ENCODE data around the gene MFSD11.
"Not testable (repeated sequence)": the region's sequence is repeated elsewhere in the genome, so short reads cannot be mapped to it uniquely, and the experiment has no call there.

The MFSD11 gene

DNA sequence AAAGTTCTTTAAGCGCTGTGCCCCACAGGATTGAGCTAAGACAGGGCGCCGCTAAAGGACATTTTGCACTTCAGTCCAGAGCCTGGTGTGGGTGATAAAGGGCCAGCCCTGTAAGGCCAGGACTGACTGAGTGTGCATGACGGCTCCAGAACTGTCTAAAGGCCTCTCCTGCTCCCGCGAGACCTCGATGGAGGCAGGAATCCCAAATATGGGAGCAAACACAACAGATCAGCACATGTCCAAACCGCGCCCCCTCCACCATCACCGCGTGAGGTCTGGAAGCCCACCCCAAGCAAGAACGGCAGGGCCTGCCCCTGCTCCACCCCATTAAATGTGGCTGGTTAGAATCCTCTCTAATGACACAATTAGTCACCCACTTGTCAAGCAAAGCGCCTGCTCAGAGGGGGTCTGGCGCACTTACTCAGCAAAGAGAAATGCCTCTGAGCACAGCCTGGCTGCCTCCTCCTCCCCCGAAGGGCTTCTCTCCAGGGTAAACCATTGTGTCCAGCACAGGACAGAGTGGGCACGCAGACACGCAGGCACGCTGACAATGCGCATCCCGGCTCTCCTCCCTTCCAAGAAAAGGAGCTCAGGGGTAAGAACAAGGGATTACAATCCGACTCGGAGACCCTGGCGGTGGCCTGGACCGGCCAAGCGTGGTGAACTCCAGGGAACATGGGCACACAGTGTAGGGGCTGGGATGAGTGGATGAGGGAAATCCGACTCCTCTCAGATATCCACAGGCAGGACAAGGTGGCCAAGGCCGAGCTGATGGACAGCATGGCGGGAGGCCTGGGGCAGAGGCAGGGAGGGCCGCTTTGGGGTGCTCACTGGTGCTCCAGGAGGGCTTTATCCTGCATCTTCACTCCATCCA, 28.6 kb upstream of the MFSD11 start:
- DNase-seq: no peak

DNA sequence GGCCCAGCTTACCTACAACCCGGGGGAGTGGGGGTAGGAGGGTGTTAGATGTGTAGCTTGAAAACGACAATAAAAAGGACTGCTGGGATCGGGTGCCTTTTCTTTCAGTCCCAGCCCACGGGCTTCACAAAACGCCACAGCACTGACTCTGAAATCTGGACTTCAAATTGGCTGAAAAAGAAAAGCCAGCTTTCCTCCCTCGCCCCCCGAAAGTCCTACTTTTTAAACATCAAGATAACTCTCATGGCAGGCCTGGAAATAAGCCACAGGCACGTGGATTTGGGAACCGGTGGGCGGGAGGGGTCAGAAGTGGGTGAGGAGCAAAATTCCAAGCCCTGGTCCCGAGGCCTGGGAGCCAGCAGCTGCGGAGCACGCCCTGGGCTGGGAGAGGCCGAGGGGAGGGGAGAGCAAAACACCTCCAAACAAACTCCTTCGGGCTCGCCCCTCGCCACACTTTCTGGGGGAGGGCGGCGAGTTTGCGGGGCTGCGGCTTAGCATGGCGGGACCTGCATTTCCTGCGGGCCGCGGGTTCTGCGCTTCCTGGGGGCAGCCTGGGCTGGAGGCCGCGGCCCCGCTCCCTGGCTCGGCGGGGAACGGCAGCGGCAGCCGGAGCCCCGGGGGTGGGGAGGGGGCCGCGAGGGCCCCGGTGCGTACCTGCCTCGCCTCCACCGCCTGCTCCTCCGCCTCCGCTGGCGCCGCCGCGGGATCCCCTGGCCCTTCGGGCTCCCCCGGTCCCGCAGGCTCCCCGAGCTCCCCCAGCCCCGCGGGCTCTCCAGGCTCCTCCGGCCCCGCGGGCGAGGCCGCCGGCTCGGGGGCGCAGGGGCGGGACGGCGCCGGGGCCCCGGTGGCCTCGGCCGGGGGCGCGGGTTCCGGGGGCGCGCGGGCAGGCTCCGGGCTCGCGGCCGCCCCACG, 27.7 kb upstream of the MFSD11 start:
- not testable (repeated sequence) for DNase-seq

DNA sequence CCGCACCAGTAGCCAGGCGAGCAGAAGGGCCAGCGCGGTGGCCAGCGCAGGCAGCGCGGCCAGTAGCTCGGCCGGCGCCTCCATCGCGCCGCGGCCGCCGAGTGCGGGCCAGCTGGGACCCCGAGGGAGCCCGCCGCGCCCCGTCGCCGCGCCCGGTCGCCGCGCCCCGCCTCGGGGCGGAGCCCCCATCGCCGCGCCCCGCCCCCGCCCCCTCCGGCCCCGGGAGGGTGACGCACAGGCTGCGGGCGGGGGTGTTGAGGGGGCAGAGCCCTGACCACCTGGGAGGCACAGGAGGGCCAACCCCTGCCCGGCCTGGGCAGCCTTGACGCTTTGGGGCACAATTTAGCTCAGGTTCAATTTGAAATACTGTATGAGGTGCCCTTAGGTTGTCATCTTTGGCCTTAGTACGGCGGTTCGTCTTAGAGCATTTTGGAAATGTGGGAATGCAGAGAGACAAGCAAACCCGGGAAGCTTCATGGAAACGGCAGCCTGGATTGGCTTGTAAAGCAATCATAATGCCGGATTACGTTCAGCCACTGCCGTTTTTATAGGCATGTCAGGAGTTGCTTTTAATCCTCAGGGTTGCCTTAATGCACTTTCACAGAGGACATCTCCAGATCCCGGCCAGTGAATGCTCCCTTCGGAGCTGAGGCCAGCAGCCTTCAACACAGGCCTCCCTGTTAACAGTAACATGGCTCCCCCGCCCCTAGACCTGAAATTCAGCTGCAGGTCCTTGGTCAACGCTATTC, 26.9 kb upstream of the MFSD11 start, which contains the start of gene MXRA7:
Gene MXRA7, minus strand, starts transcription at position 103 of the 749 bp plus-strand sequence. Its CDS starts 19 bp downstream, at position 84.
- peak; percentile 69 for DNase-seq

DNA sequence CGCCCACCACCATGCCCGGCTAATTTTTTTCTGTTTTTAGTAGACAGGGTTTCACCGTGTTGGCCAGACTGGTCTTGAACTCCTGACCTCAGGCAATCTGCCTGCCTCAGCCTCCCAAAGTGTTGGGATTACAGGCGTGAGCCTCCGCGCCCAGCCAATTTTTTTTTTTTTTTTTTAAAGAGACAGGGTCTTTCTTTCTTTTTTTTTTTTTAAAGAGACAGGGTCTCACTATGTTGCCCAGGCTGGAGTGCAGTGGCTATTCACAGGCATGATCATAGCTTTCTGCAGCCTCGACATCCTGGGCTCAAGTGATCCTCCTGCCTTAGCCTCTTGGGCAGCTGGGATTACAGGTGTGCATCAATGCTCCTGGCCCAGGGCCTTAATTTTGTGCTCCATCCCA, 25.6 kb upstream of the MFSD11 start:
- DNase-seq: not testable (repeated sequence)

DNA sequence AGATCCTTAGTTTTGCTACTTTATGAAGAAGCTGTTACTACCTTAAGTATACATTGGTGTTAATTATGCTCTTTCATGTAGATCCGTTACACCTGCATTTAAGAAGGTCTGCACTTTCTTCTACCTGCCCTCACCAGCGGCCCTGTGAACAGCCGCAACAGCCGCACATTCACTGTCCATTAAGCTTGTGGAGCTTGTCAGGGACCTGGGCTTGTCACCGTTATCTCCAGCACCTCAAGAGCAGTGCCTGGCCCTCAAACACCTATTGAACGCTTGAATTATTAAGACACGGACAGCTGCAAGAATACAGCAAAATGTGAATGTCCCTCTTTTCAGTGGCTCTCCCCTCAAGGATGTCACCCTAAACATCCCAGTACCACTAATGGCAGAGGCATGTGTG, 24.2 kb upstream of the MFSD11 start:
- DNase-seq: no peak

DNA sequence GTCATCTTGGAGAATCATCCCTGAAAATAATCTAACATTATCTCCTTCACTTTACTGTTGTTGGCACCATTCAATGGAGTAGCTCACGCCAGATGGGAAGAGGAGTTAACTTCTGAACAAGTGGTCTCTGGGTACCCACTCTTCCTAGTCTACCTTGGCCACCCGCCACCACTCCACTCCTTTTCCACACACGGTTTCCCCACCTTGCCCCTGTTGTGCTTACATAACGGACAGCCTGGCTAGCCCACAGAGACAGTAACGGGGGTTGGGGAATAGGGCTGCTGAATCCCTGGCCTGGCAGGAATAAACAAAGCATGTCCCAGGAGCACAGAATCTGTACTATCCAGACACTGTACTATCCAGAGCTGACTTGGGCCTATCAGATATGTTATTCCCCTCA, 23.6 kb upstream of the MFSD11 start:
- no peak for DNase-seq

DNA sequence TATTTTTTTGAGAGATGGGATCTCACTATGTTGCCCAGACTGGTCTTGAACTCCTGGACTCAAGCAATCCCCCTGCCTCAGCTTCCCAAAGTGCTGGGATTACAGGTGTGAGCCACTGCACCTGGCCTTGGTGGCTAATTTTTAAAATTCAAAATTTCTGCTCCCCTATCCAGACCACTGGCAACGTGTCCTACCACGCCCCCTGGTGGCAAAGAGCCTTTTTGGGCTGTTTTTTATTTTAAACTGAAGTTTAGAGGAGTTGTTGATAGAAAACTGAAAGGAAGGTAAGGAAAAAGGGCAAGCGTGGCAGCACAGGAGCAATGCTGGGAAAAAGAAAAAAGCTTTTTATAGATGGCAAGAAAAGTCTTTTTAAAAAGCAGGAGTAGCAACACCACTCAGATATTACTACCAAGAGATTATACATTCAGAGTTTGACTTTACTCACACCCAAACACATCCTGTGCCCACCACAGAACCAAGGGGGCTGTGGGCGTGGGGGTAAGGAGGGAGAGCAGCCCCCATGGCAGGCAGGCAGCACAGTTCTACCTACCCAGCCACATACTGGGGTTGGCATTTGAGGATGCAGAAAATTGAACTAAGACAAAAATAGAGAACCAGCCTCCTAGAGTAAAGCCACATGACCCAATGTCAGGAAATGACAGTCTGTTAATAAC, 23.0 kb upstream of the MFSD11 start:
- DNase-seq: peak; percentile 85

DNA sequence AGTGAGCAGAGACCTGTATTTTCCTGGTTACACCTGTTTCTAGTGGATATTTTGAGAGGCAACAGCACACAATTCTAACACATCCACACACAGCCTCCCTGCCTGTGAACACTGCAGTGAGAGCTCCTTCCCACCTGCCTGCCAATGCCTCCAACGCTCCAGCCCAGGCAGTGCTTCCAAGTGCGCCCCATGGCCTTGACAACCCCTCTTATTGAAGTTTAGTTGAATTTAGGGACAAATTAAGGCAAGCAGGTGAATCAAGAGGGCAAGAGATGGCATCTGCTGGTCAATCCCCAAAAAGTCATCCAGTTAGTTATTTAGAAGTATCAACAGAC, 22.5 kb upstream of the MFSD11 start:
- DNase-seq: no peak

DNA sequence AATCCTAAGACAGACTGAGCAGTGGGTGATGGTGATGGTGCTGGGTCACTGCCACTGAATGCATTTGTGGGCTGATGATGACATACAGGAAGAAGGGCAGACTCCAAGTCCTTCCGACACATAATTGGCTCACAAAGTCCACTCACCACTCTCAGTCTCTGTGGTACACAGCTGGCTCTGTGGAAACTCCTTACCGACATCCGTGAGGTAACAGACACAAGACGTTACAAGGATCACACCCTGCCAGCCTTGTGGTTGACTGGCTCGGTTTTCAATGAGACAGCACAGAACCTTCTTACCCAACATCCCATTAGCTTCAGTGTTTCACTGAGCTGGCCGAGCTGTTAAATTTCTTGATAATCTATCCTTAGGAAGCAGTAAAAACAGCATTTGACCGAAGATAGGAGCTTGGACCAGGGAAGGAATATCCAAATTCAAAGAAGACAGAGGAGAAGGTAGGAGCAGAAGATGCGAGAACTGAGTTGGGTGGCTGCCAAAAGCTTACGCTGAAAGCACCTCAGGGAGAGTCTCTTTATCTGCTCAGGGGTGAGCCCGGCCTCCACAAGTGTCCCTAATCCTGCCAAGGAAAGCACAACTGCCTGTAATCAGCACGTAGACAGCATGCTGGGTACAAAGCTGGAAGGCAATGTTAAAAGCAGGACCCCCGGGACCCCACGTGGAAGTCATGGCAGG, 21.6 kb upstream of the MFSD11 start:
- DNase-seq: peak; percentile 93

DNA sequence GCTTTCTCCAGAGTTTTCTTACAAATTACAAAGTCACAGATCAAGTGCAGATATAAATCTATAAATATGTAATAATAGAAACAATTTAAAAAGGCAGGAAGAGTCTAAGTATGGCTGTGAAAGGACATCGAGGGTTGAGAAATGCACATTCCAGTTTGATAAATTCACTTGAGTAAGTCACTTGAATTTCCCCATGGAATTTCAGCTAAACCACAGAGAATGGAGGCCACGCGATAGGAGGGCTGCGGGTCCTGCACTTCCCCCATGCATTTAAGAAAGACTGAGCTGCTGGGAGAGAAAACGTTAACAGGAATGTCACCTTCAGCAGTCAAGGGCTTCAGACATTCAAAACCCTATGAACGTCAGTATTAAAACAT, 21.1 kb upstream of the MFSD11 start:
- no peak for DNase-seq

DNA sequence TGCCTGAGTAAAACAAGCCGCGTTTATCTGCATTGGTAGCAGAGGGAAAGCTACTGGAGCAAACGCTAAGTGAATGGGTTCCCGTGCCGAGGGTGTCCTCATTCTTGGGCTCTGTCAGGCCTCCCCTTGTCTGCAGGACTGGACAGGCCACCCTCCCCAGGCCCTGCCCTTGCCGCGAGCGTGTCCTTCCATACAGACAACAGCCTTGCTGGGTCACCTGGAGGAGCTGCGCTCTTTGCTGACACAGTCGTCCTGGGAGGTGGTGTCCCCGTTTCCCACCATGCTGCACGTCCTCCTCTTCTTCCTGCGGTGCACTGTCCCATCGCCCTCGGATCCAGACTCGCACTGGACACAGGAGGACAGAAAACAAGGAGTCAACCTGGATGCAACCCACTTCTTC, 19.4 kb upstream of the MFSD11 start:
- no peak for DNase-seq

DNA sequence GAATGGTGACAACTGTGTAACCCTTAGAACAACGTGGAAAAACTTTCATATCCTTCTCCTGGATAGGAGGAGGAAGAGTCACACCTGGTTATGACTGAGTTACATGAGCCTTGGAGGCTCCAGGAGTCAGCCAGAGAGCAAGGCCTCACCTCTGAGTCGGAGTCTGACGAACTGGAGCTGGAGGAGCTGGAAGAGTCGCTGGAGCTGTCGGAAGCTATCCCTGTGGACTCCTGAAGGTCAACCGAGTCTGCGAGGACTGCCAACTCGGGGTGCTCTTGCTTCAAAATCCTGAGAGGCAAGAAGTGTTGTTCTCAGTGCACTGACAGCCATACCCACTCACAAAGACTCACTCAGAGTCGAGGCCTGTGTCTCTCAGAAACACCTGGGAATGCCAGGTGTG, 17.7 kb upstream of the MFSD11 start:
- DNase-seq: no peak

DNA sequence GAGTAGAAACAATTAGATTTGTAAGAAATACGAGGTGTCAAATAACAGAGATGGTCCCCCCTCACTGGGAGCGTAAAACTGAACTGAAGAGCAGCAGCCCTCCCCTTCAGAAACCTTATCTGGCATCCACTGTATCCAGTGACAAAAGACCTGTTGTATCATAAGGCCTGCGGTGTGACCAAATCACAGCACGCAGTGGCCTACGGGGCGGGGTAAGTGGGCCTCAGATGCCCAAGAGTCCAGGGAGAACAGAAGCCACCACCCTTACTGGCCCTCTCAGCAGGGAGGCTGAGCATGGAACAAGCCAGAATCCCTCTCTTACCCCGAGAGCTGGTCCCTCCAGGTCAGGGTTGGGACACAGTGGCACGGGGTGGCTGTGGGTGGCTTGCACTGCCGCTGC, 17.0 kb upstream of the MFSD11 start:
- no peak for DNase-seq

DNA sequence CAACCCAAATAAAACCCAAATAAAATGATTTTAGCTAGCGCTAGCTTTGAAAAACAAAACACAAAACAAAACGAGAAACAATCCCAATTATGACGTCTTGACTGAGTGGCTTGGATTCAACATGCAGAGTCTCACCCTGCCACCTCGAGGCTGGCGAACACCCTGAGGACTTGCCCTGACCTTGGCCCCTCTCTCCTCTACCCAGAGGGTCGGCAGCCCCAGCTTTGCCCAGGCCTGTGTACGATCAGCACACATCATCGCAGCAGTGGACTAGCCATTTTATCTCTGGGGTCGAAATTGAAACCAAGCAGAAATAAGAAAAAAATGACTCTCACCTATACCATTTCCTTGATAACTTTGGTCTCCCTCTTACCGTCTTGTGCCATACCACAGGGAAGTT, 16.5 kb upstream of the MFSD11 start:
- no peak for DNase-seq

DNA sequence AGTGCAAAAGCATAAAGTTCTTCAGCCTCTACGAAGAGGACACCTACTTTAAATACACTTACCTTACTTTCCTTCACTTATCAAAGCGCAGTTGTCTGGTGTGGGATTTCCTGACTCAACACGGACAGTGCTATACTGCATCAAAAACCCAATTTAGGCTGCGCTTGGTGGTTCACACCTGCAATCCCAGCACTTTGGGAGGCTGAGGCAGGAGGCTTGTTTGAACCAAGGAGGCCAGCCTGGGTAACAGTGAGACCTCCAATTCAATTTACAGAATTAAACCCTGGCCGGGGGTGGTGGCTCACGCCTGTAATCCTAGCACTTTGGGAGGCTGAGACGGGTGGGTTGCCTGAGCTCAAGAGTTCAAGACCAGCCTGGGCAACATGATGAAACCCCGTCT, 15.6 kb upstream of the MFSD11 start:
- no peak for DNase-seq

DNA sequence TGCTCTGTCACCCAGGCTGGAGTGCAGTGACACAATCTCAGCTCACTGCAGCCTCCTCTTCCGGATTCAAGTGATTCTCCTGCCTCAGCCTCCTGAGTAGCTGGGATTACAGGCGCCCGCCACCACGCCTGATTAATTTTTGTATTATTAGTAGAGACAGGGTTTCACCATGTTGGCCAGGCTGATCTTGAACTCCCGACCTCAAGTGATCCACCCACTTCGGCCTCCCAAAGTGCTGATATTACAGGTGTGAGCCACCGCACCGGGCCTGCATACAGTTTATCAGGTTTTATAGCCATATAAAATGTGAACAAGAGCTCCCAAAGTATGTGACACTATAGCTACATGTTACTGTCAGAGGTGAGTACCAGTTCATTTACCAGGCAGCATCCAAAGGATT, 14.9 kb upstream of the MFSD11 start:
- DNase-seq: not testable (repeated sequence)

DNA sequence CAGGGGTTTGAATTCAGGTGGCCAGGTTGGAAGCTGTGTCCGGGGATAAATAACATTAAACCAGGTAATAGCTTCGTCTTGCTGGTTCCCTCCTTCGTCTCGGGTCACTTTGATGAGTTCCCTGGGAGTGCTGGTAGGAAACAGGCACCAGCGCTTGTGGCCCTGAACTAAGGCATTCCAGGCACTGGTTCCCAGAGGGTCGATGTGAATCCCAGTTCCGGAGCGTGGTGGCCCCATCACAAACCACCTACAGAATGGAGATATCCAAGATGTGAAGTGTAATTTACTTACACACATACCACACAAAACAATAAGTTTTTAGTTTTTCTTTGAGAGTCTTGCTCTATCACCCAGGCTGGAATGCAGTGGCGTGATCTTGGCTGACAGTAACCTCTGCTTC, 14.1 kb upstream of the MFSD11 start:
- DNase-seq: no peak

DNA sequence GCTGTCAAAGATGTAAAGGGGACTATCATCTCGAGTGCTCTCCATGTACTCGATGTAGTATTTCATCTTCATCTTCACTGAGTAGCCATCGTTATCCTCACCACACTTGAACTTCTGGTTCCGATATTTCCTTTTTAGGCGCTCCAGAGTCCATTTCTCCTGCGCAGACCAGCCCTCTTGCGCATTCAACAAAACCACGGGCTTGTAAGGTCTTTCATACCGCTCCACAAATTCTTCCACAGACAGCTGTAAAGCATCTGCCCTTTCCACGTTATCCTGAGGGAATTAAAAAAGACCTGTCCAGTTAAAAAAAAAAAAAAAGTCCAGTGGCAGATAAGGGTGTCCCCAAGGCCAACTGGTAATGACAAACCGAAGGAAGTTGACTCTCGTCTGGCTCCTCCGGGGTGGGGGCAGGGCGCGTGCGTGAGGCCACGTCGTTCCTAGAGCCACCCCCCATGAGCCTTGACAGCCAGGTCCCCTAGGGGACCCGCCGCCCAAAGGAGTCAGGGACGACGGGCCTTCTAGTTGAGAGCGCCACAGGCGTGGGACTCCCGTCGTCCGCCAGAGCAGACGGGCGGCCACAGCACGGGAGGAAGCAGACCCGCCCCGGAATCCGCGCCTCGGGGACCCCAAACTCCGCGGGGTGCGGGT, 12.2 kb upstream of the MFSD11 start:
- DNase-seq: peak; percentile 84

DNA sequence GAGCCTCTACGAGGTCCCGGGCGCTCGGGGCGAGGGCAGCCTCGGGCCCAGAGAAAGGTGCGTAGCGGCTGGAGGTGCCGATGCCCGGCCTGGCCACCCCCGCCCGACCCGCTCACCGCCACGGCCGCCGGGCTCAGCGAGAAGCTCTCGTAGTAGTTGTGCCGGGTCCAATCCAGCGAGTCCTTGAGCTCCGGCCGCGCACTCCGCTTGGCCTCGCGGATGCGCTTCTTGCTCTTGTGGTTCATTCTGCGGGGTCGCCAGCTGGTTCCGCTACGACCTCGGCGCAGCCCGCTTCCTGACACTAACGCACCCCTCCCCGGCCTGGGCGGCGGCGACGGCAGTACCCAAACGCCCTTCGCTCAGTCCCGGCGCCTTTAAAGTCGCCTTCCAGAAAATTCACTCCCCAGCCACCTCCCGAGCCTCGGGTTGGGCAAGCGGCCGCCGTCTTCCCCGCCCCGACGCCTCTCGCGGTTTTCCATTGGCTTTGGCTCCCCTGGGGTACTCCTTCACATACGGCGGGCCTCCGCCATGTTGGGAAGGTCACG, 11.6 kb upstream of the MFSD11 start, which contains the start of gene JMJD6:
Gene JMJD6, minus strand, starts transcription at position 376 of the 545 bp plus-strand sequence. Its CDS starts 131 bp downstream, at position 245.
- DNase-seq: peak; percentile 97

DNA sequence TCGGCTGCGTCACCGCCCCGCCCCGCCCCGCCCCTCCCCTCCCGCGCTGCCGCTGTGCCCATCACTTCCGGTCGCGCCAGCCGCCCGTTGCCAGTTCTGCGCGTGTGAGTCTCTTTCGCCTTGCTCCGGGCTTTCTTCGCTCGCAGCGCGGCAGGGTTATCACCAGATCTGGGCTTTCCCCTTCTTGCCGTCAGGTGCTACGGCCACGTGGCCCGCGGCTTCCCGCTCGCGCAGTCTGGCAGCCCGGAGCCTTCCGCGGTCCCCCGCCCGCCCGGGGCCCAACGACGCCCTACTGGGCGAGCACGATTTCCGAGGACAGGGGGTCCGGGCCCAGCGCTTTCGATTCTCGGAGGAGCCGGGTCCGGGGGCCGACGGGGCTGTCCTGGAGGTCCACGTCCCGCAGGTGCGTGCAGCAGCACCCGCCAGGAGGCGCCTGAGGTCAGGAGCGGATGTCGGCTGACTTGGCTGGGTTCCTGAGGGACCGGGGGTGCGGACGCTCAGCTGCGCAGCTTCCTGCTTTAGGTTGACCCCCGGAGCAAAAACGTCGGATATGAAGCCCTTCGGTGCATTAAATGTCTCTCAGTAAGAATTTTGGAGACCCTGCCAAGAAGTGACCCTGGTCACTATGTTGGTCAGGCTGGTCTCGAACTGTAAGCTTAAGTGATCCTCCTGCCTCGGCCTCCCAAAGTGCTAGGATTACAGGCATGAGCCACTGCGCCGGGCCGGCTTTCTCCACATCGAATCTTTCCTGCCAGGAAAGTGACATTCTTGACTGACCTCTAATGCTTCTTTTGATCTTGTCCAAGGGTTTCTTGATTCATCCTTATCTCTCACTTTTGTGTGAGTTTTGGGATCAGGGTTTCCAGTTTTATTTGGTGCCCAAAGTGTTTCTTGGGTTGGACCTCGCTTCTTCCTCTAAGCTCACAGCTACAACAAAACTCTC, 10.9 kb upstream of the MFSD11 start, which contains the start of gene METTL23:
Gene METTL23, plus strand, starts transcription at position 64 of the 943 bp plus-strand sequence. CDS start 2,872 bp downstream, outside the sequence.
- DNase-seq: peak; percentile 85
